ENCODE data around the gene YPEL1.
"Not testable (repeated sequence)": the region's sequence is repeated elsewhere in the genome, so short reads cannot be mapped to it uniquely, and the experiment has no call there.

YPEL1 gene

GRCh38 chr22:21719024-21719423, 16.6 kb downstream of the YPEL1 start:
- DNase-seq (ENCODE audit: low read depth): no peak
- TF ChIP-seq CTCF (conservative IDR thresholded peaks at IDR 0.05; ENCODE audit: low read depth, low read length): no peak
- no peak overlapping the region for H3K4me3 ChIP-seq (ENCODE audit: low read length)

- DNase-seq (ENCODE audit: low read depth): no peak
- H3K4me3 ChIP-seq (ENCODE audit: low read length): no peak overlapping the region
- no peak for TF ChIP-seq CTCF (conservative IDR thresholded peaks at IDR 0.05; ENCODE audit: low read depth, low read length)
These were observed 17.1 kb downstream of the YPEL1 start for GRCh38 chr22:21718499-21718898.

- not testable (repeated sequence) for H3K4me3 ChIP-seq (ENCODE audit: low read length); DNase-seq (ENCODE audit: low read depth)
These were observed 19.0 kb downstream of the YPEL1 start for GRCh38 chr22:21716395-21717122.

GRCh38 chr22:21714786-21715185, 20.8 kb downstream of the YPEL1 start:
- DNase-seq (ENCODE audit: low read depth): no peak
- H3K4me3 ChIP-seq (ENCODE audit: low read length): no peak overlapping the region
- TF ChIP-seq CTCF (conservative IDR thresholded peaks at IDR 0.05; ENCODE audit: low read depth, low read length): no peak

GRCh38 chr22:21714059-21714770, 21.4 kb downstream of the YPEL1 start:
- no peak overlapping the region for H3K4me3 ChIP-seq (ENCODE audit: low read length)
- no peak for DNase-seq (ENCODE audit: low read depth)
- TF ChIP-seq CTCF (conservative IDR thresholded peaks at IDR 0.05; ENCODE audit: low read depth, low read length): no peak

GRCh38 chr22:21713428-21714058, 22.1 kb downstream of the YPEL1 start:
- no peak overlapping the region for H3K4me3 ChIP-seq (ENCODE audit: low read length)
- DNase-seq (ENCODE audit: low read depth): no peak

More at GRCh38 chr22:21713428-21714058, 22.1 kb downstream of the YPEL1 start:
- TF ChIP-seq CTCF (conservative IDR thresholded peaks at IDR 0.05; ENCODE audit: low read depth, low read length): no peak
